BLaER1 (cell line): ENCODE results near the gene COL17A1.

Experiments used
- H3K27ac ChIP-seq: shearing (Covaris generic); formaldehyde crosslinking; 2 replicates; pipeline ENCODE4 v1.8.1; 2022
- H3K27me3 ChIP-seq: shearing (Covaris generic); formaldehyde crosslinking; 2 replicates; pipeline ENCODE4 v1.8.1; 2022
- H3K36me3 ChIP-seq: shearing (Covaris generic); formaldehyde crosslinking; 2 replicates; pipeline ENCODE4 v1.8.1; 2022
- H3K4me1 ChIP-seq: shearing (Covaris generic); formaldehyde crosslinking; 2 replicates; pipeline ENCODE4 v1.8.1; 2022
- H3K4me2 ChIP-seq: shearing (Covaris generic); formaldehyde crosslinking; 2 replicates; pipeline ENCODE4 v1.8.1; 2022
- H3K4me3 ChIP-seq: shearing (Covaris generic); formaldehyde crosslinking; 2 replicates; pipeline ENCODE4 v1.8.1; 2022
- H3K9ac ChIP-seq: shearing (Covaris generic); formaldehyde crosslinking; 2 replicates; pipeline ENCODE4 v1.8.1; 2022
- H3K9me3 ChIP-seq: shearing (Covaris generic); formaldehyde crosslinking; 2 replicates; pipeline ENCODE4 v1.8.1; 2022
- H4K20me1 ChIP-seq: shearing (Covaris generic); formaldehyde crosslinking; 2 replicates; pipeline ENCODE4 v1.8.1; 2022
- Cebpa-rat ChIP-seq: shearing (Covaris generic); IDR thresholded peaks from 2 replicates; pipeline ENCODE4 v1.8.1; 2022

The COL17A1 gene

GRCh38 chr10:104041891-104042535, 43.7 kb downstream of the COL17A1 start:
- H3K27me3 ChIP-seq = no peaks in the 10 kb centered on the region
- H3K36me3 ChIP-seq = no peaks in the 10 kb centered on the region
- H4K20me1 ChIP-seq = no peaks in the 10 kb centered on the region
- no peak for TF ChIP-seq Cebpa-rat
- no peaks in the 10 kb centered on the region for H3K9me3 ChIP-seq
- H3K4me2 ChIP-seq = no peak overlapping the region
- H3K4me3 ChIP-seq = no peak overlapping the region
- no peak overlapping the region for H3K27ac ChIP-seq
- H3K4me1 ChIP-seq = peaks cover 7% of the 10 kb centered on the region
- H3K9ac ChIP-seq = no peak overlapping the region

- TF ChIP-seq Cebpa-rat = no peak
- Histone ChIP-seq H3K4me3 (no peak overlapping the region), H3K4me2 (no peak overlapping the region)
Measured at GRCh38 chr10:104040862-104041789, 44.6 kb downstream of the COL17A1 start.

GRCh38 chr10:104040382-104040781, 45.3 kb downstream of the COL17A1 start:
- Histone ChIP-seq H3K4me1 (peaks cover 7% of the 10 kb centered on the region), H3K4me3 (no peak overlapping the region), H3K36me3 (no peaks in the 10 kb centered on the region), H4K20me1 (no peaks in the 10 kb centered on the region), H3K4me2 (no peak overlapping the region), H3K27me3 (no peaks in the 10 kb centered on the region), H3K27ac (no peak overlapping the region), H3K9me3 (no peaks in the 10 kb centered on the region), H3K9ac (no peak overlapping the region)
- TF ChIP-seq Cebpa-rat = no peak

More at GRCh38 chr10:104040862-104041789, 44.6 kb downstream of the COL17A1 start:
- no peaks in the 10 kb centered on the region for H3K9me3 ChIP-seq
- no peak overlapping the region for H3K27ac ChIP-seq
- peaks cover 7% of the 10 kb centered on the region for H3K4me1 ChIP-seq
- no peaks in the 10 kb centered on the region for H3K36me3 ChIP-seq
- H3K27me3 ChIP-seq = no peaks in the 10 kb centered on the region
- no peak overlapping the region for H3K9ac ChIP-seq
- no peaks in the 10 kb centered on the region for H4K20me1 ChIP-seq

GRCh38 chr10:104038958-104039752, 46.5 kb downstream of the COL17A1 start:
- Histone ChIP-seq H3K36me3 (no peaks in the 10 kb centered on the region), H3K27ac (no peak overlapping the region), H4K20me1 (no peaks in the 10 kb centered on the region), H3K9ac (no peak overlapping the region), H3K9me3 (no peaks in the 10 kb centered on the region), H3K27me3 (no peaks in the 10 kb centered on the region), H3K4me2 (no peak overlapping the region), H3K4me3 (no peak overlapping the region), H3K4me1 (peaks cover 7% of the 10 kb centered on the region)
- TF ChIP-seq Cebpa-rat = no peak

GRCh38 chr10:104038537-104038936, 47.1 kb downstream of the COL17A1 start:
- H3K27me3 ChIP-seq = no peaks in the 10 kb centered on the region
- no peak overlapping the region for H3K9ac ChIP-seq
- H3K4me2 ChIP-seq = no peak overlapping the region
- no peaks in the 10 kb centered on the region for H4K20me1 ChIP-seq
- no peaks in the 10 kb centered on the region for H3K9me3 ChIP-seq
- no peak overlapping the region for H3K27ac ChIP-seq
- TF ChIP-seq Cebpa-rat = no peak
- H3K4me3 ChIP-seq = no peak overlapping the region
- peaks cover 1% of the 10 kb centered on the region for H3K4me1 ChIP-seq
- no peaks in the 10 kb centered on the region for H3K36me3 ChIP-seq

GRCh38 chr10:104037261-104037951, 48.3 kb downstream of the COL17A1 start:
- Histone ChIP-seq H3K36me3 (0 out of 2 replicates have a peak, but pooled peaks cover 7% of the 10 kb centered on the region), H3K4me2 (no peak overlapping the region), H3K9ac (no peak overlapping the region), H3K4me1 (no peaks in the 10 kb centered on the region), H3K4me3 (no peak overlapping the region), H3K9me3 (no peaks in the 10 kb centered on the region), H3K27ac (no peak overlapping the region), H4K20me1 (no peaks in the 10 kb centered on the region), H3K27me3 (no peaks in the 10 kb centered on the region)
- no peak for TF ChIP-seq Cebpa-rat

GRCh38 chr10:104036518-104037260, 49.0 kb downstream of the COL17A1 start:
- Histone ChIP-seq H3K27ac (no peak overlapping the region), H3K9ac (no peak overlapping the region), H3K9me3 (no peaks in the 10 kb centered on the region), H3K4me3 (no peak overlapping the region), H3K4me2 (no peak overlapping the region), H3K4me1 (no peaks in the 10 kb centered on the region), H3K36me3 (0 out of 2 replicates have a peak, but pooled peaks cover 9% of the 10 kb centered on the region), H4K20me1 (no peaks in the 10 kb centered on the region), H3K27me3 (no peaks in the 10 kb centered on the region)
- no peak for TF ChIP-seq Cebpa-rat

GRCh38 chr10:104036069-104036384, 49.7 kb downstream of the COL17A1 start:
- no peak for TF ChIP-seq Cebpa-rat
- H3K36me3 ChIP-seq = 0 out of 2 replicates have a peak, but pooled peaks cover 9% of the 10 kb centered on the region
- H4K20me1 ChIP-seq = no peaks in the 10 kb centered on the region
- H3K4me3 ChIP-seq = no peak overlapping the region
- H3K9ac ChIP-seq = no peak overlapping the region
- no peak overlapping the region for H3K27ac ChIP-seq
- no peaks in the 10 kb centered on the region for H3K4me1 ChIP-seq
- H3K4me2 ChIP-seq = no peak overlapping the region
- H3K9me3 ChIP-seq = no peaks in the 10 kb centered on the region
- H3K27me3 ChIP-seq = no peaks in the 10 kb centered on the region
